Stimulated activated CD4-positive, alpha-beta T cell treated with anti-CD3 and anti-CD28 coated beads, TNF-alpha, amount 100 ng/mL, for 1 hour (primary cell): Measurements from ENCODE around the gene SYCN.
"Not testable (repeated sequence)": the region's sequence is repeated elsewhere in the genome, so short reads cannot be mapped to it uniquely, and the experiment has no call there.

Experiments
- DNase-seq, 3 donors: peaks; one replicate each; pipeline ENCODE4 v3.0.0-alpha.2; 2020; ENCODE audit warnings: low read depth in 3 of 3, low spot score in 1 of 3

Gene SYCN, protein sequence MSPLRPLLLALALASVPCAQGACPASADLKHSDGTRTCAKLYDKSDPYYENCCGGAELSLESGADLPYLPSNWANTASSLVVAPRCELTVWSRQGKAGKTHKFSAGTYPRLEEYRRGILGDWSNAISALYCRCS

GRCh38 chr19:39203372-39204341 lies at the start of gene SYCN:
SYCN (minus strand) TSS chr19:39204263; CDS start chr19:39204254, 9 bp downstream.
- DNase-seq = no peak

DNA sequence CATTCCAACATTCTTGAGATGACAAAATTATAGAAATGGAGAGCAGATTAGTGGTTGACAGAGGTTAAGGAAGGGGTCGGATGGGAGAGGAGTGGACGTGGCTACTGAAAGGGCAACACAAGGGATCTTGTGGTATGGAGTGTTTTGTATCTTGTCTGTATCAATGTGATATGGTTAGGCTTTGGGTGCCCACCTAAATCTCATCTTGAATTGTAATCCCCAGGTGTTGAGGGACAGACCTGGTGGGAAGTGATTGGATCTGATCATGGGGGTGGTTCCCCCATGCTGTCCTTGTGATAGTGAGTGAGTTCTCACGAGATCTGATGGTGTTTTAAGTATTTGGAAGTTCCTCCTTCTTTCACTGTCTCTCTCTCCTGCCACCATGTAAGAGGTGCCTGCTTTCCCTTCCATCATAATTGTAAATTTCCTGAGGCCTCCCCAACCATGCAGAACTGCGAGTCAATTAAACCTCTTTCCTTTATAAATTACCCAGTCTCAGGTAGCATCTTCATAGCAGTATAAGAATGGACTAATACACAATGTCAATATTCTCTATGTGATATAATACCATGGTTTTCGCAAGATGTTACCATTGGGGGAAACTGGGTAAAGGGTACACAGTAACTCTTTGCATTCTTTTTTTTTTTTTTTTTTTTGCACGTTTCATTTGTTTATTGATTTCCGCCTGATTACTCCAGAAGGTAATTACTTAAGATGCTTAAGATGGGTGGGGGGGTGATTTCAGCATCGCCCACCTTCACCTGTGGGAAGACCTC lies 49.5 kb upstream of the SYCN start:
- no peak for DNase-seq

GRCh38 chr19:39252458-39252857 lies 48.4 kb upstream of the SYCN start:
- no peak for DNase-seq

GRCh38 chr19:39251846-39252245 lies 47.8 kb upstream of the SYCN start:
- DNase-seq = no peak

- DNase-seq = no peak
Observed at GRCh38 chr19:39251081-39251480, 47.0 kb upstream of the SYCN start.

DNA sequence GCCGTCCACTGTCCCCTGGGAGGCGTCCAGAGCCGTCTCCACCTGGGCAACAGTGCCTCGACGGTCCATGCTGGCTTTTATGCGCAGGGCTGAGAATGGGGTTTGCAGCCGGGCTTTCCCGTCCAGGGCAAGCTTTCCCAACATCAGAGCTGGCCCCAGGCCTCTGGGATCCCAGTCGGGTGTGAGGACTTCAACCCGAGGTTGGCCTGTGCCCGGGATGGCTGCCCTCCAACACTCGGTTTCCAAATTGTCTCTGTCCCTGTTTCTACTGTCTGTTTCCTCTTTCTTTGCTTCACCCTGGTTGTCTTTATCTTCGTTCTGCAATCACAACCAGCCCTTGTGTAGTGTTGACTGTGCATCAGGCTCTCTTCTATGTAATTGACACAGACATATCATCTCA lies 44.7 kb upstream of the SYCN start, which contains the start of gene IFNL4:
TSS of gene IFNL4 (minus strand) at position 51 of the 400 bp plus-strand sequence.
- DNase-seq = no peak

DNA sequence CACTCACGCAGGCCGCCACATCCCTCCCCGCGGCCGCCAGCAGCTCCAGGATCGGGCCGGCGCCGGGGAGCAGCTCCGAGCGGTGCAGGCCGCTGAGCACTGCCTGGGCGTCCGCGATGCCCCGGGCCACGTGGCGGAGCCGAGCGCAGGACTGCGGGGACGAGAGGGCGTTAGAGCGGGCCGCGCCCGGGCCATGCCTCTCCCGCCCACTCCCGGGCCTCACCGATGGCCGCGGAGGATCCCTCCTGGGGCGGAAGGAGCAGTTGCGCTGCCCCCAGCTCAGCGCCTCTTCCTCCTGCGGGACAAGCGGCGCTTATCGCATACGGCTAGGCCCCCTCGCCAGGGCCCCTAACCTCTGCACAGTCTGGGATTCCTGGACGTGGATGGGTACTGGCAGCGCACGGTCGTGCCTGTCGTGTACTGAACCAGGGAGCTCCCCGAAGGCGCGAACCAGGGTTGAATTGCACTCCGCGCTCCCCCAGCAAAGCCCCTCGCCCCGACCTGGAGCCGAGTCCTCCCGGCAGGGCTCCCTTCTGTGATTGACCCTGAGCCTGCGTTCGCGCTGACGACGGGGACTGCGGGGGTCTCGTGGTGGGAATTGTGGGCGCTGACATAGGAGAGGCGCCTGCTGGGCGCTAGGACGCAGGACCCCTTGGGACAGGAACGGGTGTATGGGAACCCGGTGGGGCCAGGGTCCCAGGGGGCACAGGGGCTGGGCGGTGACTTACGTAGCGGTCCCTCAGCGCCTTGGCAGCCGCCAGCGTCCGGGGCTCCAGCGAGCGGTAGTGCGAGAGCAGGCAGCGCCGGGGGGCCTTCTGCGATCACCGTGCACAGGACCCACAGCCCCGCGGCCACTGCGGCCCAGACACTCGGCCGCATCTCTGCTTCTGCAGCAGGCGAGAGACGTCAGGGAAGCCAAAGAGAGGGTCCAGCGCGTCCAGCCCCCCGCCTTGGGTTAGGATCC lies 43.9 kb upstream of the SYCN start:
- DNase-seq = no peak

- DNase-seq = no peak
Observed at GRCh38 chr19:39246951-39247669, 43.0 kb upstream of the SYCN start.

DNA sequence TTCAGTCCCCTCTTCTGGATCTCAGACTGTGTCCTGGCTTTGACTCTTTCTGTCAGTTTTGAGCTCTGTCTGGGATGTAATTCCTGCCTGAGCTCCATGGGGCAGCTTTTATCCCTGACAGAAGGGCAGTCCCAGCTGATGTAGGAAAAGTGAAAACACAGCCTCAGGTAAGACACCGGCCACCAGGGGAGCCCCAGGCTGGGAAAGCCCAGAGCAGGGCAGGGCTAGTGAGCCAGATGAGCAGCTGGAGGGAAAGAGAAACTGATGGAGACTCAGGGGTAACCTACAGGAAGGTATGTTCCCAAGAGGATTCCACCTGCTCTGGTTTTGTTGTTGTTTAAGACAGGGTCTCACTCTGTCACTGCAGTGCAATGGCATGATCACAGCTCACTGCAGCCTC lies 41.1 kb upstream of the SYCN start:
- DNase-seq = not testable (repeated sequence)

DNA sequence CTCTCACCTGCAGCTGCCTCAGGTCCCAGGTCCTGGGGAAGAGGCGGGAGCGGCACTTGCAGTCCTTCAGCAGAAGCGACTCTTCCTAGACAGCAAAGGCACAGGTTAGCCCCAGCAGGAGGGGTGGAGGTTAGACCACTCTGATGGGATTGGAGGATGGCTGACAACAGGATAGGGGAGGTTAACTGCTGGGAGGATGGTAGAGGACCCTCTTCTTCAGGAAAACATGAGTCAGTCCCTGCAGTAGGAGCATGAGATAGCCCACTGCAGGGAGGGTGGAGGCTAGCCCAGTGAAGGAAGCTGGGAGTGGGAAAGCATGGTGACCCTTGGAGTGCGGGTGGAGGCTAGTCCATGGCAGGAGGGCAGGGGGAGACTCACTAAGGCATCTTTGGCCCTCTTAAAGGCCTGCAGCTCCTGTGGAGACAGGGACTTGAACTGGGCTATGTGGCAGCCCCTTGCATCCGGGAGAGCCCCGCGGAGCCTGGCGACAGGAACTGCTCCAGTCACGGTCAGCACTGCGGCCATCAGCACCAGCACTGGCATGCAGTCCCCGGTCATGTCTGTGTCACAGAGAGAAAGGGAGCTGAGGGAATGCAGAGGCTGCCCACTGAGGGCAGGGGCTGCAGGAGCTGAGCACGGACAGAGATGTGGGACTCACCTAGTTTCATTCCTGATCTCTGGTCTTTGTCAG lies 40.5 kb upstream of the SYCN start, which contains the start of gene IFNL3:
TSS of gene IFNL3 (minus strand) at position 597 of the 691 bp plus-strand sequence. CDS start at position 558, 39 bp downstream.
- DNase-seq = not testable (repeated sequence)

DNA sequence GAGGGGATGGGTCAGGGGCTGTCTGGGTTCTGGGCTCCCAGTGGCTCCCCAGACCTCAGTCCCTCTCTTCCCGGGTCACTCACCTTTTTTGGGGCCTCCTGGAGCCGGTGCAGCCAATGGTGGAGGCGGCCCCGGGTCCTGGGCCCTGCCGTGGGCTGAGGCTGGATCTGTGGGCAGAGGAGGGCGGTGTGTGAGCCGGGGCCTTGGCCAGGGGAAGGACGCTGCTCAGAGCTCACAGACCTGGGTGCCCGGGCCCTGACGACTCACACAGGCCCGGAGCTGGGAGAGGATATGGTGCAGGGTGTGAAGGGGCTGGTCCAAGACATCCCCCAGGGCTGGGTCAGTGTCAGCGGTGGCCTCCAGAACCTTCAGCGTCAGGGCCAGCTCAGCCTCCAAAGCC lies 39.7 kb upstream of the SYCN start:
- not testable (repeated sequence) for DNase-seq

DNA sequence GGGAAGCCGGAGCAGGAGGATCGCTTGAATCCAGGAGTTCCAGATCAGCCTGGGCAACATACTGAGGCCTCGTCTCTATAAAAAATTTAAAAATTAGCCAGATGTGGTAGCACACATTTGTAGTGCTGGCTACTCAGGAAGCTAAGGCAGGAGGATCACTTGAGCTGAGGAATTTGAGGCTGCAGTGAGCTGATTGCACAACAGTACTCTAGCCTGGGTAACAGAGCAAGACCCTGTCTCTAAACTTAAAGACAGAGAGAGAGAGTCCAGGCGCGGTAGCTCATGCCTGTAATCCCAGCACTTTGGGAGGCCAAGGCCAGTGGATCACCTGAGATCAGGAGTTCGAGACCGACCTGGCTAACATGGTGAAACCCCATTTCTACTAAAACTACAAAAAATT lies 36.4 kb upstream of the SYCN start:
- DNase-seq = no peak

- no peak for DNase-seq
Observed at GRCh38 chr19:39238944-39239343, 34.9 kb upstream of the SYCN start.

DNA sequence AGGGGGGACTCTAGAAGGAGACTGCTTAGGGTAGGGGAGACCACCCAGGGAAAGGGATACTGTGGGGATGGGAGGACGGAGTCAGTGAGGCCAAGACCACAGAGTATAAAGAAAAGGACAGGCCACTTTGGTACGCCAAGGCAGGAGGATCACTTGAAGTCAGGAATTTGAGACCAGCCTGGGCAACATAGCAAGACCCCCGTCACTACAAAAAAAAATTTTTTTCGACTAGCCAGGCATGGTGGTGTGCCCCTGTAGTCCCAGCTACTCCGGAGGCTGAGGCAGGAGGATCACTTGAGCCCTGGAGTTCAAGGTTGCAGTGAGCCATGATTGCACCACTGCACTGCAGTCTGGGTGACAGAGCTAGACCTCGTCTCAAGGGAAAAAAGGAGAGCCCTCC lies 34.1 kb upstream of the SYCN start:
- DNase-seq = no peak

DNA sequence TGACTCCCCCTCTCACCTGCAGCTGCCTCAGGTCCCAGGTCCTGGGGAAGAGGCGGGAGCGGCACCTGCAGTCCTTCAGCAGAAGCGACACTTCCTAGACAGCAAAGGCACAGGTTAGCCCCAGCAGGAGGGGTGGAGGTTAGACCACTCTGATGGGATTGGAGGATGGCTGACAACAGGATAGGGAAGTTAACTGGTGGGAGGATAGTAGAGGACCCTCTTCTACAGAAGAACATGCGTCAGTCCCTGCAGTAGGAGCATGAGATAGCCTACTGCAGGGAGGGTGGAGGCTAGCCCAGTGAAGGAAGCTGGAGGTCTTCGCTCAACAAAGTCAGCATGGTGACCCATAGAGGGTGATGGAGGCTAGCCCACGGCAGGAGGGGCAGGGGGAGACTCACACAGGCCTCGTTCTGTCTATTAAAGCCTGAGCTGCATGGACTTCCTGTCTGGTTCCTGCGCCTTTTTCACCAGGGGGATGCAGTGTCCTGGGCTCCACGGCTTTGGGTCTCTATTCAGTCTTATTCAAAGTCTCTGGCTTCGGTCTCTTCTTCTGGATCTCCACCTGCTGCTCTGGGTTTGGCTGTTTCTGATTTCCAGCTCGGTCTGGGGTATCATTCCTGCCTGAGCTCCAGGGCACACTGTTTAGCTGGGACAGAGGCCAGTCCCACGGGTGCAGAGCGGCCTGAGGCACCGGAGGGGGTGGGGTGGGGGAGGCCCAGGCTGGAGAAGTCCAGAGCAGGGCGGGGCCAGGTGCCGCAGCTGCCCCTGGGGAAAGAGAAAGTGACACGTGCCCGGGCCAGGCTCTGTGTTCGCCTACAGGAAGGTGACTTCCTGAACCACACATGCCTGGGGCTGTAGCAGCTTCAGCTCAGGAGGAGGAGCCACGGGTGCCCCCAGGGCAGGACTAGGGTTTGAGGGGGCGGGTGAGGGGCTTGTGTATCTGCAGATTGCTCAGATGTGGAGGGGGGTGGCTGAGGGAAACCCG lies 33.4 kb upstream of the SYCN start:
- peak in 1 of 3 donors; percentile 32 for DNase-seq

GRCh38 chr19:39236527-39236926 lies 32.5 kb upstream of the SYCN start:
- no peak for DNase-seq

- DNase-seq = no peak
Observed at GRCh38 chr19:39232708-39233107, 28.6 kb upstream of the SYCN start.
